Activated CD4-positive, alpha-beta T cell treated with anti-CD3 and anti-CD28 coated beads for 1 hour (primary cell): ENCODE measurements around the gene AGPAT1.
A peak's percentile ranks its signal among the peaks of the same experiment; 100 is the strongest.
"Not testable (repeated sequence)": the region's sequence is repeated elsewhere in the genome, so short reads cannot be mapped to it uniquely, and the experiment has no call there.

ENCODE experiments used
- DNase-seq: peaks from one replicate; pipeline ENCODE4 v3.0.0-alpha.2; 2020

Gene AGPAT1

GRCh38 chr6:32146687-32147086 is 29.2 kb downstream of the AGPAT1 start:
- no peak for DNase-seq

- no peak for DNase-seq
These were observed 29.6 kb downstream of the AGPAT1 start for GRCh38 chr6:32146287-32146686.

DNA sequence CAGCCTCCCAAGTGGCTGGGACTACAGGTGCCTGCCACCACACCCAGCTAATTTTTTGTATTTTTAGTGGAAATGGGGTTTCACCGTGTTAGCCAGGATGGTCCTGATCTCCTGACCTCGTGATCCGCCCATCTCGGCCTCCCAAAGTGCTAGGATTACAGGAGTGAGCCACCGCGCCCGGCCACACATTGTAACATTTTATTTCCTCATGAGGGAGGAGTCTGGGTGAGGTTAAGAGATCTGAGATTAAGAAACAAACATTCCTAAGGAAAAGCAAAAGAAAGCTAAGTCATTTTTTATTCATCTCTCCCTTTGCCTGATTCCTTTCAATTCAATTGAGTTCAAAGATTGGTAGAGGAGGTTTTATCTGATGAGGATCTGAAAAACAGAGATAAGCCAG is 31.6 kb downstream of the AGPAT1 start:
- DNase-seq = not testable (repeated sequence)

DNA sequence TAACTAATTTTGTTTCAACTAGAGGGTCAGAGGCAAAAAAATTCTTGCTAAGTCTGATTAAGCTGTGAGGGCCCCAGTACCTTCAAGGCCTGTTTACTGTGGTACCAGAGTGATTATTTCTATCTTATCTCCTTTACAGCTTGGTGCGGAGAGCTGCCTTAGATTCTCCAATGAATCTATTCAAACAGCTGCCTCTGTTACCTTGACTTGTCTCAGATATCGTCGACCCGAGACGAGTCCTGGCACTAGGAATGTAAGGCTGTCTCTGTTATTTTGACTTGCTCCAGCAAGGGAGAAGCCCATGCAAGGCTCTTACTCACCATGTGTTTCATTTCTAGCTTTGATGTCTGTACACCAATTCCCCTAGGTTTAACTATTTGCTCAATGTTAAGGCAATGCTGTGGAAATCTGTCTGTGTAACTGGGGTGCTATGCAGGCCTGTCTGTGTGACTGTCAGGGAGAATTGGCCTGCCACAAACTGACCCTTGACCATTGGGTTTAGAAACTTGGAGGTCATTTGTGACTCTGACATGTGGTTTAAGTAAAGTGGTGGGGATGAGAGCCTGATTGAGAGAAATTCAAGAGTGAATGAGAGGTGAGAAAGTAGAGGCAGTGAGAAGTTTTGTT is 35.4 kb downstream of the AGPAT1 start:
- DNase-seq = no peak

DNA sequence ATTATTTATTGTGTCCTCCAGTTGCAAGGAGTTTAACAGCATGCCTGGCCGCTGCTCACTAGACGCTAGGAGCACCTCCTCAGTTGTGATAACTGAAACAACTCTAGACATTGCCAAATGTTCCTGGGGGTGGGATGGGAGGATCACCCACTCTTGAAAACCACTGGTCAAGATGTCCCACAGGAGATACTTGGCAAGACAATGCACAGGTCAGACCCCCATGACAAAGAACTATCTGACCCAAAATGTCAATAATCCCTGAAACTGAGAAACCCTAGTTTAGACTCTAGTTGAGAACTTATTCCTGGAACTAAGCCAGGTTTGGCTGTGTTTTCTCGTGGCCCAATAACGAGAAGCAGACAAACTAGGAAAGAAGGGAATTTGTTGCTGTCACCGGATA is 36.3 kb downstream of the AGPAT1 start:
- no peak for DNase-seq

DNA sequence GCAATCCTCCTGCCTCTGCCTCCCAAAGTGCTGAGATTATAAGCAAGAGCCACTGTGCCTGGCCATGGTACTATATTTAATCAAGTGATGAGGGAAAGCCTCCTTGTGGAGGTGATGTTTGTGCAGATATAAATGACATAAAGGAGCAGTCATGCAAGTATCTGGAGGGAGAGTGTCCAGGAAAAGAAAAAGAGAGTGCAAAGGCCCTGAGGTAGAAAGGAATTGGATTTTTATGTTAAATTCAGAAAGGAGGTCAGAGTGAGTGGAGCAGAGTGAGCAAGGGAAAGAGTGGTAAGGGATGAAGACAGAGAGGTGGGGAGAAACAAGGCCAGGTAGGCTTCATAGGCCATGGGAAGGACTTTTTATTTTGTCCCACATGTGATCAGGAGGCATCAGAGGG is 38.4 kb downstream of the AGPAT1 start:
- DNase-seq = no peak

GRCh38 chr6:32133786-32134185 is 42.1 kb downstream of the AGPAT1 start:
- DNase-seq = no peak

DNA sequence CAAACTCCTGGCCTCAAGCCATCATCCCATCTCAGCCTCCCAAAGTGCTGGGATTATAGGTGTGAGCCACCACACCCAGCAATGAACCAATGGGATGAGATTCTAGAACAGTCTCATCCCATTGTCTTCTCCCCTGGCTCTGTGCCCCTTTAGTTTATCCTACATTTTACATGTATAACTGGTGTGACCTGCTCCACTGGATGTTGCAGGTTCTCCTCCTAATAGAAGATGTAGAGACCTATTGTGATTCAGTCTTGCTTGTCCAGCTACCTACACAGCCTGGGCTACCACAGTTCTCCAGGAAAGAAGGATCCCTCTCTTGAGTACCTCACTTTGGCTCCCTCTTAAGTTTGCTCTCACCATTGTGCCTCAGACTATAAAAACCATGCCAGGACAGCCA is 43.8 kb downstream of the AGPAT1 start:
- no peak for DNase-seq

DNA sequence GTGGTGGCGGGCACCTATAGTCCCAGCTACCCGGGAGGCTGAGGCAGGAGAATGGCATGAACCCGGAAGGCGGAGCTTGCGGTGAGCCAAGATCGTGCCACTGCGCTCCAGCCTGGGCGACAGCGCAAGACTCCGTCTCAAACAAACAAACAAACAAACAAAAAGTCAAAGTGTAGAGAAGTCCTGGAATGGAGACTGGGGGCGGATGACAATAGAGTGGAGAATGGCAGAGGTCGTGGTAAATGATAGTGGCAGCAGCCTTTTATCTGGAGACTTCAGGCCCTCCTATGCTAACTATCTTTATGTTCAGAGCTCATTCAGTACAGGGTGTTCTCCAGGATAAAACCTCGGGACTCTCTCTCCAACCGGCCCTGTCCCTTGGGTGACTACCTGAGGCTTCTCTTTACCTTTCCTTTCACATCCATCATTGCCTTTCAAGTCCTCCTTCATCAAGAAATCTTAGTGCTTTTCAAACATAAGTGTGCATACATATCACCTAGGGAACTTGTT is 44.4 kb downstream of the AGPAT1 start:
- DNase-seq = no peak

DNA sequence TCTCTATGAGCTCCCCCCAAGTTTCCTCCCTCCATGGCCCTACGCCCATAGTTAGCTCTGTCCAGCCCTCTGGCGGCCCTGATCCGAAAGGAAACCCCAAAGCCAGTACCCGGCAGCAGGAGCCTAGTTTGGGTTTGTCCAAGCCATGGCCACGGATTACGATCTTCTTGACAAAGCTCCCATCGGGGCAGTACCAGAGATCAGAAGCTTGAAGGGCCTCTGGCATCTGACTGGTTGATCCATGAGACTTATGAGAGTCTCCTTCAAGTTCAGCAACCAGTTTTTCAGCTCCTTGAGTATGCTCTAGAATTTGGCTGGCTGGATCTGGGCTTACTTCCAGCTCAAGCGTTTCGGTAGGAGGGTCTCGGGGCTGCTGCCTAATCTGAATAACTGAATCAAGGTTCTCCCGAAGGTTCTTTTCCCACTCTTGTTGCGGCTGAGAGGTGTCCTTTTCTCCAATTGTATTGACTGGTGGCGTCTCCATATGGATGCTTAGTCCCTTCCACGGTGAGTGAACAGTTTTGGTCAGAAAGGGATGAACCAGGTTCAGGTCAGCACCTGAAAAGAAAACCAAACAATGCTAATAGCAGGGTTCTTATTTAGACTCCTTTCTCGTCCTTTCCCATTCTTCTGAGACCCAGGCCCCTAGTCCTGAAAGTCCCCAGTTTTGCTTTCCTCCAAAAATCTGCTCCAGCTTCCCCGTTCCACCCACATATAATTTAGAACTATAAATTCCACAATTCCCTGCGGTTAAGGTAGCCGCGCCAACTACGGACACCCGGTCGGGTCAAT is 46.4 kb downstream of the AGPAT1 start:
- no peak for DNase-seq

GRCh38 chr6:32128751-32129296 is 47.1 kb downstream of the AGPAT1 start:
- no peak for DNase-seq

- peak; percentile 95 for DNase-seq
These were observed 47.9 kb downstream of the AGPAT1 start, which contains the start of gene ATF6B for GRCh38 chr6:32127717-32128592. Gene ATF6B, minus strand, starts transcription at chr6:32128246. Its CDS starts 39 bp downstream, at chr6:32128207.

- DNase-seq = no peak
These were observed 48.5 kb downstream of the AGPAT1 start for GRCh38 chr6:32127409-32127716.

DNA sequence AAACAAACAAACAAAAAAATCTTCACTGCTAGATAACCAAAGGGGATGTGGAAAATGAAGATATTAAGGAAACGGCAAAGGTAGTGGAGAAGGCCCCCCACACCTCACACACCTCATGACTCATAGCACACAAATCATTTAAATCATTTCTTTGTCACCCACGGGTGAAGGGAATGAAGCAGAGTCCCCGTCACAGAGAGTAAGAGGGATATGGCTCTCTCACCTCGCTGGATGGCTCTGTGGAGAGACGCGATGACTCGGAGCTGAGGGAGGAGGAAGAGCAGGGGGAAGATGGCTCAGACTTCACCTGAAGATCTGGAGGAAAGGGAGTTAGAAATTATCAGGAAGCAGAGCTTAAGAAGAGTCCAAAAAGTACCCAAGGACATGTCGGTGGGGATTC is 49.0 kb downstream of the AGPAT1 start:
- DNase-seq = no peak

DNA sequence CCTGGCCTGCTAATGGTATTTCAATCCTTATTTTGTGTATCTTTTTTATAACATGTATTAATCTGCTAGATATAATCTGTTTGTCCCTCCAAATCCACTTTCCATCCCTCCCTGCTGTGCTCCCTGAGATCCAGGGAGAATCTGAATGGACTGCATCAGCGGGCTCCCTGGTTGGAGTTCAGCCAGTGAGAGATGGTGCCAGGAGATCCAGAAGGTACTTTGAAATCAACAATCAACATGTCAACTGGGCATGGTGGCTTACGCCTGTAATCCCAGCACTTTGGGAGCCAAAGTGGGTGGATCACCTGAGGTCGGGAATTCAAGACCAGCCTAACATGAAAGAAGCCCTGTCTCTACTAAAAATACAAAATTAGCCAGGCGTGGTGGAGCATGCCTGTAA is 52.2 kb downstream of the AGPAT1 start:
- DNase-seq = no peak

- DNase-seq = no peak
These were observed 55.3 kb downstream of the AGPAT1 start for GRCh38 chr6:32120573-32121059.

DNA sequence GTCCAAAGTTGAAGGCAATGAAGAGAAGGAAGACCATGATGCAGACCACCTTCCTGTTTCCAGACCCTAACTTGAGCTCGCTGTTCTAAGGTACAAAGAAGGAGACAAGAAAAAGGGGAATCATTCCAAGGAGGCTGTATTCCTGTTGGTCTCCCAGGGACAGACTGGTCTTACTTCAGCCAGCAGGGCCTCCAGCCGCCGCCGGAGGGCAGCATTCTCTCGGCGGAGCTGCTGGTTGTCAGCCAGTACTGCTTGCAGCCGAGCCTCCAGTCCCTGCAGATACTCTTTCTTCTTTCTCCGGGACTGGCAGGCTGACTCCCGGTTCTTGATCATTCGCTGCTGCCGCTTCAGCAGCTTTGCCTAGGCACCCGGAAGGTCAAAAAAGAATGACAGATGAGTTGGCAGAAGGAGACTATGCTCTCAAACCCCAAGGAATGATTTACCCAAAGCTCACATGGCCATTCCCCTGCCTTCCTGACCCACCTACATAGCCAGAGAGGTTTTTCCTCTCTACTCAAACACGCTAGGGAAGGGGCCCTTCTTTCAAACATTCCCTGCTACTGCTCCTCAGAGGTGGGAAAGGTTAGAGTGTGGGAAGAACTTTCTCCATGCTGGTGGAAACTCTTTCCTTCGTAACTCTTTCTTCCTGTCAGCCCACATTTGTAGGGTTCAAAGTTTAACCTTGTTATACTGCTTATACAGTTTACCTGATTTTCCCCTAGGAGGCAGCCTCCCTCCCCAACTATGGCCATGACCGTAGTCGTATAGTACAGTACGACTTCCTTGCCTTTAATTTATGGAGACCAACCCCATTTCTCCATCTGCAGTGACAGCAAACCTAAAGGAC is 56.9 kb downstream of the AGPAT1 start:
- DNase-seq = peak; percentile 56
